Heart right ventricle (tissue), 16 donors: ENCODE data around the gene SPRED1. TPM values are rescaled to one million over a fixed set of nuclear protein-coding genes. Genes with fewer than 3 reads are reported as not detected.

Experiments used
- ATAC-seq, 8 donors: fragments of 200-7000 bp; cut with Tn5 transposase; one replicate each; pipeline ENCODE4 v1.9.1; 2020; ENCODE audit warnings: mild to moderate bottlenecking in 8 of 8, moderate library complexity in 8 of 8, moderate number of reproducible peaks in 1 of 8
- DNase-seq, 2 donors: peaks; one replicate each; pipeline ENCODE4 v3.0.0-alpha.2; 2020
- H3K27ac ChIP-seq, 10 donors: fragments of 200-600 bp; sonication (generic) in 2 of 10; one replicate each; pipeline versions ENCODE4 v1.5.0 to v1.8.0; 2020 to 2022; ENCODE audit warnings: mild to moderate bottlenecking in 3 of 10
- H3K27me3 ChIP-seq, 7 donors: fragments of 200-600 bp; one replicate each; pipeline ENCODE4 v1.8.0; 2021 to 2022; ENCODE audit warnings: mild to moderate bottlenecking in 2 of 7
- H3K36me3 ChIP-seq, 9 donors: fragments of 200-600 bp; sonication (generic) in 1 of 9; one replicate each; pipeline versions ENCODE4 v1.5.0 to v1.8.0; 2020 to 2022; ENCODE audit warnings: mild to moderate bottlenecking in 2 of 9
- H3K4me1 ChIP-seq, 9 donors: fragments of 200-600 bp; sonication (generic) in 1 of 9; one replicate each; pipeline versions ENCODE4 v1.5.0 to v1.8.0; 2020 to 2022; ENCODE audit warnings: mild to moderate bottlenecking in 4 of 9
- H3K4me3 ChIP-seq, 10 donors: fragments of 200-600 bp; sonication (generic) in 2 of 10; one replicate each; pipeline versions ENCODE4 v1.5.0 to v1.8.0; 2020 to 2022; ENCODE audit warnings: mild to moderate bottlenecking in 7 of 10, moderate library complexity in 2 of 10
- H3K9me3 ChIP-seq, 11 donors: fragments of 200-600 bp in 10 of 11; sonication (generic) in 2 of 11; one replicate each; pipeline versions ENCODE4 v1.5.0 to v1.8.0; 2013 to 2022; ENCODE audit warnings: mild to moderate bottlenecking in 2 of 11, control low read depth in 1 of 11, moderate library complexity in 1 of 11
- CTCF ChIP-seq, 9 donors: fragments of 200-600 bp; sonication (generic) in 2 of 9; IDR thresholded peaks; one replicate each; pipeline versions ENCODE4 v1.5.0 to v1.8.0; 2021 to 2022; ENCODE audit warnings: antibody characterized with exemption in 9 of 9, mild to moderate bottlenecking in 5 of 9, moderate library complexity in 1 of 9
- WGBS, 2 donors: extraction: QIAGEN DNeasy Blood & Tissue Kit; methylation state at CpG; one replicate each; pipeline ENCODE4 v1.1.7; 2013; ENCODE audit warnings: inconsistent platforms in 1 of 2; 5-methylcytosine and 5-hydroxymethylcytosine counted together
- intact Hi-C, 10 donors: fragments of 100-400 bp; cut with DNase I; formaldehyde crosslinking; loops; one replicate each; pipeline versions ENCODE4 v1.11.1 to v1.14.2; 2022
- polyA plus RNA-seq, 2 donors: library from polyadenylated mRNA; stranded (reverse); fragments of 200-250 nt; gene quantifications; one replicate each; pipeline ENCODE4 v1.2.3, GENCODE V29; 2013
- total RNA-seq, 10 donors: library from RNA; stranded (reverse); fragmentation: NEBNext Ultra II Directional in 3 of 10; extraction: Animal tissue kit (Norgen Biotek cat#: 25700) in 3 of 10; gene quantifications; one replicate each; pipeline versions ENCODE4 v1.2.1 to v1.2.4, GENCODE V29; 2021 to 2023
- donor health status: Arrhythmogenic right ventricular cardiomyopathy.
- donor health status: ischemic (EF 13 %, LVEDD 7.1; RV severe dilation, severe dysfunction).
- donor health status: healthy with polysubstance abuse.
- donor health status: DM: no; HTN: yes; CAD: no.
- donor health status: DM: no; HTN: no; CAD: no.
- donor health status: ischemic (EF 25% LVEDD 6.9; RV normal size, moderate dysfunction).
- donor health status: ischemic (EF 25% LVEDD 5.7; RV mildly dilated, moderate dysfunction).
- donor health status: healthy.
- donor health status: DM: yes; HTN: yes; CAD: no.
- donor health status: Ischemic cardiomyopathy.
- donor health status: ischemic (EF 35%, LVEDD 5.7; RV mildly dilated, moderate dysfunction).
- donor health status: nonischemic (EF 11% LVEDD 7.7; RV severe dilation, severe dysfunction).
- donor health status: DM: yes; HTN: yes; CAD: no.
- donor health status: PGD.
- donor health status: ischemic (EF 29% LVEDD 5.4; RV normal size, mild dysfunction).
- donor health status: nonischemic (EF 23%, LVEDD 6.1; RV moderate dilation, normal function).

SPRED1 gene
- total and polyA plus RNA-seq, 12 donors: 3.3 to 20.2 (median 7.5) TPM

- H3K36me3 ChIP-seq: no peaks in the 10 kb centered on the region
- peaks cover 0 to 48% (median 12%) of the 10 kb centered on the region in 9 donors for H3K4me1 ChIP-seq
- H3K4me3 ChIP-seq: no peak overlapping the region
- H3K27ac ChIP-seq: no peak overlapping the region
- DNase-seq (no peak), ATAC-seq (no peak)
- no peak for TF ChIP-seq CTCF (IDR thresholded peaks at IDR 0.05)
- H3K9me3 ChIP-seq: no peaks in the 10 kb centered on the region
- 60 to 89% methylated on average over 1 of the region's 1 CpG for WGBS, 2 donors
- intact Hi-C loops: no loop called here
- H3K27me3 ChIP-seq: no peaks in the 10 kb centered on the region
Measured at GRCh38 chr15:38281031-38281430, 28.4 kb downstream of the SPRED1 start.

GRCh38 chr15:38283010-38283409, 30.4 kb downstream of the SPRED1 start:
- DNase-seq (no peak), ATAC-seq (no peak)
- Histone ChIP-seq H3K27ac (no peak overlapping the region), H3K36me3 (no peaks in the 10 kb centered on the region), H3K4me3 (no peak overlapping the region), H3K9me3 (no peaks in the 10 kb centered on the region), H3K4me1 (peaks cover 0 to 47% (median 12%) of the 10 kb centered on the region in 9 donors), H3K27me3 (no peaks in the 10 kb centered on the region)
- WGBS, 2 donors: 81 to 86% methylated on average over 8 of the region's 8 CpGs
- TF ChIP-seq CTCF (IDR thresholded peaks at IDR 0.05): no peak
- intact Hi-C loops: no loop called here

- no peak for TF ChIP-seq CTCF (IDR thresholded peaks at IDR 0.05)
- Histone ChIP-seq H3K4me3 (no peak overlapping the region), H3K36me3 (peaks cover 0 to 8% (median 0%) of the 10 kb centered on the region in 9 donors), H3K27ac (no peak overlapping the region), H3K9me3 (peaks cover 0 to 13% (median 0%) of the 10 kb centered on the region in 11 donors), H3K27me3 (no peaks in the 10 kb centered on the region), H3K4me1 (peaks cover 0 to 39% (median 12%) of the 10 kb centered on the region in 9 donors)
- DNase-seq: no peak
- intact Hi-C loops: no loop called here
- 80 to 81% methylated on average over 4 of the region's 4 CpGs for WGBS, 2 donors
- no peak for ATAC-seq
Measured at GRCh38 chr15:38285456-38285855, 32.8 kb downstream of the SPRED1 start.

- intact Hi-C loops: loop anchor here in 1 of 10 donors (10.0 kb wide), 1 partner anchor 61 kb away; no protein-coding TSS in a partner anchor
- peaks cover 3 to 60% (median 36%) of the 10 kb centered on the region in 9 donors for H3K4me1 ChIP-seq
- H3K27me3 ChIP-seq: no peaks in the 10 kb centered on the region
- no peak overlapping the region for H3K27ac ChIP-seq
- DNase-seq: no peak
- WGBS, 2 donors: 53 to 64% methylated on average over 3 of the region's 3 CpGs
- no peak overlapping the region for H3K4me3 ChIP-seq
- ATAC-seq: no peak
- peaks cover 0 to 15% (median 0%) of the 10 kb centered on the region in 11 donors for H3K9me3 ChIP-seq
- no peak for TF ChIP-seq CTCF (IDR thresholded peaks at IDR 0.05)
- H3K36me3 ChIP-seq: peaks cover 0 to 13% (median 0%) of the 10 kb centered on the region in 9 donors
Measured at GRCh38 chr15:38294126-38294525, 41.5 kb downstream of the SPRED1 start.
